HepG2 (cell line): ENCODE data around the gene CMA1. TPM values are rescaled to one million over a fixed set of nuclear protein-coding genes. Genes with fewer than 3 reads are reported as not detected.

ENCODE experiments used
- ATAC-seq: fragments of 200-7000 bp; cut with Tn5 transposase; 3 replicates; pipeline ENCODE4 v1.9.1; 2020; ENCODE audit warnings: mild to moderate bottlenecking, moderate library complexity
- Bru-seq: library from RNA; stranded (reverse); fragments of 400-500 nt; gene quantifications from one replicate; lab custom pipeline; 2021; lab: Mats Ljungman, UMichigan
- BruChase-seq, 2 experiments: library from RNA; stranded (reverse); fragments of 400-500 nt; gene quantifications; one replicate each; lab custom pipeline; 2021; lab: Mats Ljungman, UMichigan
- BruUV-seq: library from RNA; stranded (reverse); fragments of 400-500 nt; replicated peaks from 2 replicates; lab custom pipeline; 2021; lab: Mats Ljungman, UMichigan
- CTCF ChIA-PET: fragments of 300-600 bp; formaldehyde crosslinking; extraction: SDS; loops from one replicate; lab custom pipeline; 2021; ENCODE audit warnings: low total read pairs, inconsistent platforms, low intra/inter-chr PET ratio; lab: Yijun Ruan, JAX
- POLR2A ChIA-PET: fragments of 350-600 bp; sonication (Branson Sonifier 250); formaldehyde crosslinking; loops from one replicate; lab custom pipeline; 2020; ENCODE audit warnings: antibody characterized with exemption, inconsistent platforms; lab: Yijun Ruan, JAX
- DNase-seq: peaks from one replicate; pipeline ENCODE4 v3.0.0-alpha.2; 2015; ENCODE audit warnings: low spot score
- FAIRE-seq: peaks from 3 replicates; lab custom pipeline; 2011; peaks lifted over from hg19 to GRCh38; lab: Jason Lieb, UNC
- H2AFZ ChIP-seq: one replicate; pipeline ENCODE4 v1.6.1; 2011; ENCODE audit warnings: low read length, inconsistent platforms
- H3K27ac ChIP-seq: fragments of 300-600 bp; 3 replicates; pipeline ENCODE4 v1.8.0; 2011; ENCODE audit warnings: mixed run types, mild to moderate bottlenecking, mixed read lengths, low read length, inconsistent platforms; ENCODE audit not compliant: insufficient read depth; ENCODE audit errors: extremely low read length
- H3K27me3 ChIP-seq, 2 experiments: fragments of 200-600 bp in 1 of 2; 2 replicates in 1 of 2; 3 replicates in 1 of 2; pipeline versions ENCODE4 v1.6.0 to v1.8.0; 2011; ENCODE audit warnings: low read length in 2 of 2, mild to moderate bottlenecking in 2 of 2, moderate library complexity in 2 of 2, inconsistent platforms in 1 of 2; ENCODE audit not compliant: insufficient read depth in 2 of 2, control insufficient read depth in 1 of 2
- H3K36me3 ChIP-seq, 2 experiments: fragments of 200-600 bp in 1 of 2; replicated peaks in 1 of 2; 2 replicates in 1 of 2; 3 replicates in 1 of 2; pipeline versions ENCODE4 v1.5.1 to v1.8.0; 2011; ENCODE audit warnings: low read length in 2 of 2, inconsistent platforms in 1 of 2; ENCODE audit not compliant: insufficient read depth in 2 of 2, control insufficient read depth in 1 of 2
- H3K4me1 ChIP-seq: 2 replicates; pipeline ENCODE4 v1.5.1; 2012; ENCODE audit warnings: low read length, inconsistent platforms; ENCODE audit not compliant: insufficient read depth
- H3K4me2 ChIP-seq: 2 replicates; pipeline ENCODE4 v1.6.0; 2011; ENCODE audit warnings: low read depth, low read length, inconsistent platforms
- H3K4me3 ChIP-seq, 3 experiments: fragments of 200-600 bp in 1 of 3; sonication (generic), shearing (Covaris generic) in 1 of 3; replicated peaks in 1 of 3; 2 replicates each; pipeline ENCODE4 v1.5.1; 2011 to 2016; ENCODE audit warnings: low read length in 3 of 3, inconsistent platforms in 2 of 3, low read depth in 2 of 3, mild to moderate bottlenecking in 2 of 3, control low read depth in 1 of 3, mixed read lengths in 1 of 3; ENCODE audit not compliant: insufficient read depth in 1 of 3
- H3K79me2 ChIP-seq: one replicate; pipeline ENCODE4 v1.6.1; 2011; ENCODE audit warnings: low read length, inconsistent platforms; ENCODE audit not compliant: insufficient read depth
- H3K9ac ChIP-seq: 2 replicates; pipeline ENCODE4 v1.6.0; 2011; ENCODE audit warnings: mild to moderate bottlenecking, low read depth, low read length, inconsistent platforms; ENCODE audit not compliant: insufficient read depth
- H3K9me3 ChIP-seq: 2 replicates; pipeline ENCODE4 v1.5.1; 2012; ENCODE audit warnings: mild to moderate bottlenecking, low read length
- H4K20me1 ChIP-seq: 2 replicates; pipeline ENCODE4 v1.6.0; 2011; ENCODE audit warnings: inconsistent platforms, mild to moderate bottlenecking, low read length, moderate library complexity; ENCODE audit not compliant: insufficient read depth
- HNRNPK ChIP-seq: fragments of 200-400 bp; formaldehyde crosslinking; IDR thresholded peaks from 2 replicates; pipeline ENCODE4 v1.6.1; 2018; ENCODE audit warnings: low read length, low read depth, moderate library complexity, mild to moderate bottlenecking; ENCODE audit not compliant: poor library complexity, severe bottlenecking
- IKZF1 ChIP-seq: fragments of 450-650 bp; IDR thresholded peaks from 2 replicates; pipeline ENCODE4 v1.7.1; 2016
- KDM6A ChIP-seq: IDR thresholded peaks from 2 replicates; pipeline ENCODE4 v1.6.1; 2016; ENCODE audit warnings: low read depth
- KMT2B ChIP-seq: IDR thresholded peaks from 2 replicates; pipeline ENCODE4 v1.6.1; 2016; ENCODE audit warnings: missing genetic modification reagents, missing compliant biosample characterization
- MTF2 ChIP-seq: sonication (generic); formaldehyde crosslinking; IDR thresholded peaks from 2 replicates; pipeline ENCODE4 v1.5.0; 2020; ENCODE audit warnings: missing genetic modification reagents, borderline replicate concordance
- PAF1 ChIP-seq: IDR thresholded peaks from 2 replicates; pipeline ENCODE4 v1.6.1; 2016; ENCODE audit warnings: missing genetic modification reagents, missing compliant biosample characterization
- PRPF4 ChIP-seq: fragments of 200-400 bp; formaldehyde crosslinking; IDR thresholded peaks from 2 replicates; pipeline ENCODE4 v1.6.1; 2016; ENCODE audit warnings: low read length, low read depth; ENCODE audit not compliant: poor library complexity, severe bottlenecking
- RCOR2 ChIP-seq: IDR thresholded peaks from 2 replicates; pipeline ENCODE4 v1.6.1; 2016; ENCODE audit warnings: missing biosample characterization, missing genetic modification reagents
- SRSF1 ChIP-seq: fragments of 200-400 bp; formaldehyde crosslinking; optimal IDR thresholded peaks from 2 replicates; pipeline ENCODE3; 2017; ENCODE audit warnings: mild to moderate bottlenecking, low read depth, low read length, moderate library complexity
- THYN1 ChIP-seq: sonication (generic); formaldehyde crosslinking; IDR thresholded peaks from 2 replicates; pipeline ENCODE4 v1.8.1; 2023; ENCODE audit warnings: low read depth, mild to moderate bottlenecking, moderate library complexity, missing genetic modification reagents, borderline replicate concordance
- ZNF350 ChIP-seq: sonication (generic); formaldehyde crosslinking; IDR thresholded peaks from 2 replicates; pipeline ENCODE4 v1.4.0; 2020; ENCODE audit warnings: mild to moderate bottlenecking, low read depth, missing genetic modification reagents, borderline replicate concordance
- ZNF768 ChIP-seq: sonication (generic); formaldehyde crosslinking; IDR thresholded peaks from 2 replicates; pipeline ENCODE4 v1.4.0; 2020; ENCODE audit warnings: missing genetic modification reagents
- ZSCAN20 ChIP-seq: sonication (generic); formaldehyde crosslinking; IDR thresholded peaks from 2 replicates; pipeline ENCODE4 v1.4.0; 2020; ENCODE audit warnings: missing genetic modification reagents, mild to moderate bottlenecking, borderline replicate concordance
- WGBS: methylation state at CpG from one replicate; pipeline ENCODE4 v1.1.6; 2017; ENCODE audit warnings: low lambda C conversion rate; 5-methylcytosine and 5-hydroxymethylcytosine counted together
- in situ Hi-C: cut with HindIII; loops from 2 replicates; pipeline ENCODE4 v1.10.0; 2017; ENCODE audit warnings: low pct_unique_long_range_greater_than_20kb; ENCODE audit not compliant: extremely low pct_ligation_motif_present
- intact Hi-C: fragments of 100-400 bp; cut with micrococcal nuclease; formaldehyde crosslinking; loops from one replicate; pipeline ENCODE4 v1.10.0; 2022; ENCODE audit not compliant: unreplicated experiment
- long read RNA-seq, 2 experiments: library from RNA in 1 of 2; library from polyadenylated mRNA in 1 of 2; stranded (forward) in 1 of 2; unstranded in 1 of 2; transcript quantifications; one replicate each; pipeline ENCODE4 v2.0.0, GENCODE V29; 2019 to 2022
- polyA minus RNA-seq, 3 experiments: library from RNA; depleted of rRNA, polyadenylated mRNA; stranded (reverse); fragments of >200 nt; gene quantifications; 2 replicates each; pipeline ENCODE4 v1.2.3, GENCODE V29; 2011; ENCODE audit warnings: low replicate concordance in 1 of 3
- polyA plus RNA-seq, 8 experiments: library from polyadenylated mRNA; depleted of rRNA in 3 of 8; stranded (reverse) in 7 of 8; unstranded in 1 of 8; fragments of >200 nt; fragmentation: Illumina TruSeq in 4 of 8; extraction: Trizol in 4 of 8; gene quantifications; 2 replicates each; pipeline versions ENCODE4 v1.2.1 to v1.2.3, GENCODE V29; 2011 to 2016; ENCODE audit warnings: low read depth in 4 of 8, missing spikeins in 1 of 8, mixed read lengths in 1 of 8; ENCODE audit not compliant: insufficient read depth in 1 of 8
- total RNA-seq, 5 experiments: library from RNA; depleted of rRNA; stranded (reverse); fragments of >200 nt; fragmentation: Illumina TruSeq; extraction: Trizol; gene quantifications; 2 replicates each; pipeline ENCODE4 v1.2.3, GENCODE V29; 2016; ENCODE audit warnings: low read depth in 1 of 5

The CMA1 gene
- total RNA-seq (2016; rRNA removed; fragmentation: Illumina TruSeq; extraction: Trizol), result not detected in 2 replicates
- not detected in 2 replicates for total RNA-seq (2016; cell fraction: cytosol; rRNA removed; fragmentation: Illumina TruSeq; extraction: Trizol; ENCODE audit: low read depth)
- not detected in 2 replicates for total RNA-seq (2016; cell fraction: insoluble cytoplasmic fraction; rRNA removed; fragmentation: Illumina TruSeq; extraction: Trizol)
- total RNA-seq (2016; cell fraction: membrane; rRNA removed; fragmentation: Illumina TruSeq; extraction: Trizol), result not detected in 2 replicates
- total RNA-seq (2016; cell fraction: nucleus; rRNA removed; fragmentation: Illumina TruSeq; extraction: Trizol), result not detected in 2 replicates
- not detected in 2 replicates for polyA plus RNA-seq (2011; rRNA removed)
- polyA plus RNA-seq (2011; cell fraction: cytosol; rRNA removed), result not detected in 2 replicates
- not detected in 2 replicates for polyA plus RNA-seq (2011; cell fraction: nucleus; rRNA removed)
- polyA plus RNA-seq (2012), result not detected in 2 replicates
- not detected in 2 replicates for polyA plus RNA-seq (2016; cell fraction: cytosol; fragmentation: Illumina TruSeq; extraction: Trizol; ENCODE audit: low read depth)
- not detected in 2 replicates for polyA plus RNA-seq (2016; cell fraction: insoluble cytoplasmic fraction; fragmentation: Illumina TruSeq; extraction: Trizol; ENCODE audit: low read depth)
- not detected in 2 replicates for polyA plus RNA-seq (2016; cell fraction: membrane; fragmentation: Illumina TruSeq; extraction: Trizol; ENCODE audit: low read depth)
- not detected in 2 replicates for polyA plus RNA-seq (2016; cell fraction: nucleus; fragmentation: Illumina TruSeq; extraction: Trizol; ENCODE audit: insufficient read depth, low read depth)
- polyA minus RNA-seq (2011; rRNA and poly(A)+ RNA removed; ENCODE audit: low replicate concordance), result not detected in 2 replicates
- polyA minus RNA-seq (2011; cell fraction: cytosol; rRNA and poly(A)+ RNA removed), result not detected in 2 replicates
- polyA minus RNA-seq (2011; cell fraction: nucleus; rRNA and poly(A)+ RNA removed), result not detected in 2 replicates
- not detected for Bru-seq, nascent RNA
- not detected for BruChase-seq, experiment 1, labeled RNA remaining after a 6-hour chase
- not detected for BruChase-seq, experiment 2, labeled RNA remaining after a 2-hour chase
- long read RNA-seq, experiment 1, result 0 reads
- long read RNA-seq, experiment 2, result 0 reads

GRCh38 chr14:24508155-24508840 is at the start of gene CMA1:
Gene CMA1 (minus strand): TSS chr14:24508265. CDS start chr14:24508235, 30 bp downstream.
- no peak for FAIRE-seq
- H3K9ac ChIP-seq, result no peak within 1 kb of the TSS
- BruUV-seq, result no TSS peak
- intact Hi-C loops (no loop called here), in situ Hi-C loops (no loop called here)
- no peak for ATAC-seq
- H3K9me3 ChIP-seq, result no peaks in the 10 kb centered on the region
- H3K4me1 ChIP-seq, result no peaks in the 10 kb centered on the region
- ChIA-PET CTCF (no interaction called here), POLR2A (no interaction called here)
- H2AFZ ChIP-seq, result no peak within 1 kb of the TSS
- H3K27me3 ChIP-seq, result 0 out of 5 replicates have a peak, but pooled peaks cover 0 to 6% of the 10 kb centered on the region in 2 experiments
- H3K79me2 ChIP-seq, result no peaks in the 10 kb centered on the region
- no peak within 1 kb of the TSS for H3K4me2 ChIP-seq
- H4K20me1 ChIP-seq, result no peaks in the 10 kb centered on the region
- H3K36me3 ChIP-seq, result no peaks in the 10 kb centered on the region
- H3K4me3 ChIP-seq, result no peak within 1 kb of the TSS
- TF ChIP-seq KMT2B (CRISPR knock-in tag) (no peak), KDM6A (CRISPR knock-in tag) (no peak), HNRNPK (no peak), SRSF1 (no peak), ZSCAN20 (no peak), ZNF768 (CRISPR knock-in tag) (no peak), PAF1 (no peak), MTF2 (CRISPR knock-in tag) (no peak), PRPF4 (no peak), ZNF350 (CRISPR knock-in tag) (no peak), RCOR2 (CRISPR knock-in tag) (no peak), IKZF1 (no peak), THYN1 (no peak)
- 1% methylated on average over 3 of the region's 3 CpGs for WGBS
- H3K27ac ChIP-seq, result no peak within 1 kb of the TSS
- DNase-seq, result no peak
